A549 (cell line): Measurements from ENCODE around the gene ARL5C. TPM values are rescaled to one million over a fixed set of nuclear protein-coding genes. Genes with fewer than 3 reads are reported as not detected.

Source experiments
- ATAC-seq, 2 experiments: fragments of 200-7000 bp in 1 of 2; fragments of >200 bp in 1 of 2; cut with Nextera tagmentation in 1 of 2; cut with Tn5 transposase in 1 of 2; 3 replicates each; pipeline versions ENCODE4 v1.8.0 to v1.9.1; 2018 to 2020; ENCODE audit warnings: mild to moderate bottlenecking in 1 of 2, moderate library complexity in 1 of 2
- CTCF ChIA-PET: fragments of 300-600 bp; sonication (Branson Sonifier 250); formaldehyde crosslinking; extraction: SDS; loops from one replicate; lab custom pipeline; 2021; ENCODE audit warnings: antibody characterized with exemption, inconsistent platforms; lab: Yijun Ruan, JAX
- POLR2A ChIA-PET: fragments of 350-600 bp; formaldehyde crosslinking; extraction: SDS; loops from one replicate; lab custom pipeline; 2021; ENCODE audit warnings: antibody characterized with exemption, inconsistent platforms; lab: Yijun Ruan, JAX
- DNase-seq, 2 experiments: peaks; one replicate each; pipeline versions ENCODE4 v3.0.0 to v3.0.0-alpha.2; 2011 to 2016; ENCODE audit warnings: low read depth in 1 of 2, low spot score in 1 of 2
- FAIRE-seq: peaks from 2 replicates; lab custom pipeline; 2011; peaks lifted over from hg19 to GRCh38; lab: Jason Lieb, UNC
- H3K27ac ChIP-seq, 2 experiments: fragments of >200 bp; sonication (Bioruptor Twin); formaldehyde crosslinking; 3 replicates each; pipeline ENCODE4 v1.5.1; 2016 to 2017
- H3K4me1 ChIP-seq: fragments of >200 bp; sonication (Bioruptor Twin); formaldehyde crosslinking; 3 replicates; pipeline ENCODE4 v1.6.1; 2016
- H3K4me2 ChIP-seq: fragments of >200 bp; sonication (Bioruptor Twin); formaldehyde crosslinking; 3 replicates; pipeline ENCODE4 v1.6.1; 2016
- H3K4me3 ChIP-seq: fragments of >200 bp; sonication (Bioruptor Twin); formaldehyde crosslinking; 3 replicates; pipeline ENCODE4 v1.5.1; 2016
- H3K9me3 ChIP-seq: fragments of >200 bp; sonication (Bioruptor Twin); formaldehyde crosslinking; 3 replicates; pipeline ENCODE4 v1.6.1; 2016
- BHLHE40 ChIP-seq: IDR thresholded peaks from 2 replicates; pipeline ENCODE4 v1.6.1; 2012; ENCODE audit warnings: low read depth, low read length, inconsistent platforms
- CBX2 ChIP-seq: fragments of 200-600 bp; sonication (generic); IDR thresholded peaks from 2 replicates; pipeline ENCODE4 v1.6.1; 2016; ENCODE audit warnings: low read depth, mild to moderate bottlenecking, borderline replicate concordance
- CBX8 ChIP-seq: fragments of 200-600 bp; sonication (generic); IDR thresholded peaks from 2 replicates; pipeline ENCODE4 v1.6.1; 2016
- CHD4 ChIP-seq: fragments of 200-600 bp; sonication (generic); IDR thresholded peaks from 2 replicates; pipeline ENCODE4 v1.6.1; 2016; ENCODE audit warnings: antibody characterized with exemption, mild to moderate bottlenecking, borderline replicate concordance
- EHF ChIP-seq: fragments of 250-450 bp; sonication (Bioruptor Pico); IDR thresholded peaks from 2 replicates; pipeline ENCODE4 v1.5.0; 2020; ENCODE audit warnings: mild to moderate bottlenecking
- FOSB ChIP-seq: fragments of 250-450 bp; sonication (Bioruptor Pico); IDR thresholded peaks from 2 replicates; pipeline ENCODE4 v1.5.0; 2020; ENCODE audit warnings: mild to moderate bottlenecking, moderate library complexity
- GATA3 ChIP-seq: IDR thresholded peaks from 2 replicates; pipeline ENCODE4 v1.6.1; 2012; ENCODE audit warnings: borderline replicate concordance
- HOXB13 ChIP-seq: fragments of 250-450 bp; sonication (Bioruptor Pico); IDR thresholded peaks from 2 replicates; pipeline ENCODE4 v1.5.0; 2020; ENCODE audit warnings: low read depth, mild to moderate bottlenecking, moderate library complexity
- JUNB ChIP-seq: fragments of >200 bp; sonication (Bioruptor Twin); formaldehyde crosslinking; IDR thresholded peaks from 2 replicates; pipeline ENCODE4 v1.6.1; 2016
- KDM5A ChIP-seq: fragments of 200-600 bp; sonication (generic); IDR thresholded peaks from 2 replicates; pipeline ENCODE4 v1.6.1; 2016; ENCODE audit warnings: antibody characterized with exemption, mild to moderate bottlenecking
- MAZ ChIP-seq: fragments of 150-350 bp; IDR thresholded peaks from 2 replicates; pipeline ENCODE4 v1.6.1; 2014; ENCODE audit warnings: antibody characterized with exemption, low read depth, low read length, borderline replicate concordance
- MYC ChIP-seq: IDR thresholded peaks from 2 replicates; pipeline ENCODE4 v1.6.1; 2012; ENCODE audit warnings: mild to moderate bottlenecking, inconsistent platforms, low read length, improper control_type of control experiment, borderline replicate concordance
- NFE2L2 ChIP-seq: fragments of 150-350 bp; conservative IDR thresholded peaks from 2 replicates; pipeline ENCODE4 v1.6.1; 2014; ENCODE audit warnings: low read length
- NPAS2 ChIP-seq: fragments of 250-450 bp; sonication (Bioruptor Pico); IDR thresholded peaks from 2 replicates; pipeline ENCODE4 v1.8.0; 2022; ENCODE audit warnings: mild to moderate bottlenecking, moderate library complexity, borderline replicate concordance
- RAD21 ChIP-seq, 2 experiments: fragments of >200 bp in 1 of 2; sonication (Bioruptor Twin) in 1 of 2; formaldehyde crosslinking in 1 of 2; IDR thresholded peaks in 1 of 2; conservative IDR thresholded peaks in 1 of 2; 2 replicates in 1 of 2; 3 replicates in 1 of 2; pipeline ENCODE4 v1.6.1; 2012 to 2018; ENCODE audit warnings: inconsistent platforms in 1 of 2
- SREBF2 ChIP-seq: fragments of 450-650 bp; IDR thresholded peaks from 2 replicates; pipeline ENCODE4 v1.6.1; 2014; ENCODE audit warnings: mild to moderate bottlenecking, moderate library complexity
- ZC3H11A ChIP-seq: fragments of 450-650 bp; IDR thresholded peaks from 2 replicates; pipeline ENCODE4 v1.6.1; 2014; ENCODE audit warnings: antibody characterized with exemption, mild to moderate bottlenecking
- ZFP36 ChIP-seq: fragments of 450-650 bp; IDR thresholded peaks from 2 replicates; pipeline ENCODE4 v1.6.1; 2014; ENCODE audit warnings: borderline replicate concordance; ENCODE audit not compliant: partially characterized antibody
- ZNF302 ChIP-seq: fragments of 250-450 bp; sonication (Bioruptor Pico); IDR thresholded peaks from 2 replicates; pipeline ENCODE4 v1.9.0; 2021; ENCODE audit warnings: inconsistent platforms, mild to moderate bottlenecking, moderate library complexity
- WGBS: methylation state at CpG from one replicate; pipeline ENCODE4 v1.1.6; 2017; ENCODE audit errors: missing lambda C conversion rate; 5-methylcytosine and 5-hydroxymethylcytosine counted together
- polyA plus RNA-seq, 4 experiments: library from polyadenylated mRNA; depleted of rRNA in 3 of 4; stranded (reverse); fragments of >200 nt; fragmentation: RNase III in 1 of 4; extraction: RNeasy Plus Mini Kit Qiagen cat#74134 plus additional on column Dnase treatment in 1 of 4; gene quantifications; 2 replicates in 3 of 4; 3 replicates in 1 of 4; pipeline ENCODE4 v1.2.3, GENCODE V29; 2011 to 2017
- TF ChIP-seq, protein P1 (sequence below): fragments of >200 bp; sonication (Bioruptor Twin); formaldehyde crosslinking; IDR thresholded peaks from 3 replicates; pipeline ENCODE4 v1.5.1; 2016
- TF ChIP-seq, protein P2 (sequence below): fragments of 450-650 bp; IDR thresholded peaks from 2 replicates; pipeline ENCODE4 v1.6.1; 2014; ENCODE audit warnings: antibody characterized with exemption
- TF ChIP-seq, protein P3 (sequence below): IDR thresholded peaks from 2 replicates; pipeline ENCODE4 v1.6.1; 2012; ENCODE audit warnings: low read depth, borderline replicate concordance
- TF ChIP-seq, protein P4 (sequence below): fragments of >200 bp; sonication (Bioruptor Twin); formaldehyde crosslinking; IDR thresholded peaks from 2 replicates; pipeline ENCODE4 v1.6.1; 2016
- TF ChIP-seq, protein P5 (sequence below): IDR thresholded peaks from 2 replicates; pipeline ENCODE4 v1.6.1; 2012

Gene ARL5C
- polyA plus RNA-seq, 2 of the 4 experiments (the other 2 are of a cell fraction) = not detected

DNA sequence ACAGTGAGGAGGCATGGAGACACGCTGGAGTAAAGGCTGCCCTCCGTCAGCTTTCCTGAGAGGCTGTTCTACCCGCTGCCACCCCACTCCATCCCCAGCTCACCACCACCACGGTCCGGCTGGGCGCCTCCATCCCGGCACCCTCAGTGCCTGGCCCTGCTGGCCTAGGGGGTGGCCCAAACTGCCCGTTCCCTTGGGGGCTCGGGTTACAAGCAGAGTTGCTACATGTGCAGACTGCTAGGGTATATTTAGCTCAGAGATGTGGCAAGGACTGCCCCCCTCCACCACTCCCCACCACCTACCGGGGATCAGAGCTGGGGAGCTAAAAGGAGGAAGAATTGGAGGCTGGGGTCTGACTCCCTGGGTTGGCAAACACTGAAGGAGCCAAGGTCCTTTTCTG, 27.4 kb upstream of the ARL5C start (continued):
- TF ChIP-seq, protein P1, sequence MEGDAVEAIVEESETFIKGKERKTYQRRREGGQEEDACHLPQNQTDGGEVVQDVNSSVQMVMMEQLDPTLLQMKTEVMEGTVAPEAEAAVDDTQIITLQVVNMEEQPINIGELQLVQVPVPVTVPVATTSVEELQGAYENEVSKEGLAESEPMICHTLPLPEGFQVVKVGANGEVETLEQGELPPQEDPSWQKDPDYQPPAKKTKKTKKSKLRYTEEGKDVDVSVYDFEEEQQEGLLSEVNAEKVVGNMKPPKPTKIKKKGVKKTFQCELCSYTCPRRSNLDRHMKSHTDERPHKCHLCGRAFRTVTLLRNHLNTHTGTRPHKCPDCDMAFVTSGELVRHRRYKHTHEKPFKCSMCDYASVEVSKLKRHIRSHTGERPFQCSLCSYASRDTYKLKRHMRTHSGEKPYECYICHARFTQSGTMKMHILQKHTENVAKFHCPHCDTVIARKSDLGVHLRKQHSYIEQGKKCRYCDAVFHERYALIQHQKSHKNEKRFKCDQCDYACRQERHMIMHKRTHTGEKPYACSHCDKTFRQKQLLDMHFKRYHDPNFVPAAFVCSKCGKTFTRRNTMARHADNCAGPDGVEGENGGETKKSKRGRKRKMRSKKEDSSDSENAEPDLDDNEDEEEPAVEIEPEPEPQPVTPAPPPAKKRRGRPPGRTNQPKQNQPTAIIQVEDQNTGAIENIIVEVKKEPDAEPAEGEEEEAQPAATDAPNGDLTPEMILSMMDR = no peak
- TF ChIP-seq CBX8 = no peak
- TF ChIP-seq, protein P2, sequence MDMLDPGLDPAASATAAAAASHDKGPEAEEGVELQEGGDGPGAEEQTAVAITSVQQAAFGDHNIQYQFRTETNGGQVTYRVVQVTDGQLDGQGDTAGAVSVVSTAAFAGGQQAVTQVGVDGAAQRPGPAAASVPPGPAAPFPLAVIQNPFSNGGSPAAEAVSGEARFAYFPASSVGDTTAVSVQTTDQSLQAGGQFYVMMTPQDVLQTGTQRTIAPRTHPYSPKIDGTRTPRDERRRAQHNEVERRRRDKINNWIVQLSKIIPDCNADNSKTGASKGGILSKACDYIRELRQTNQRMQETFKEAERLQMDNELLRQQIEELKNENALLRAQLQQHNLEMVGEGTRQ = no peak
- TF ChIP-seq RAD21 (conservative IDR thresholded peaks at IDR 0.05 in 1 of 2, IDR thresholded peaks at IDR 0.05 in 1 of 2) = no peak
- TF ChIP-seq ZFP36 = no peak
- no peak for TF ChIP-seq ZC3H11A
- no peak for TF ChIP-seq BHLHE40
- no peak for TF ChIP-seq SREBF2

DNA sequence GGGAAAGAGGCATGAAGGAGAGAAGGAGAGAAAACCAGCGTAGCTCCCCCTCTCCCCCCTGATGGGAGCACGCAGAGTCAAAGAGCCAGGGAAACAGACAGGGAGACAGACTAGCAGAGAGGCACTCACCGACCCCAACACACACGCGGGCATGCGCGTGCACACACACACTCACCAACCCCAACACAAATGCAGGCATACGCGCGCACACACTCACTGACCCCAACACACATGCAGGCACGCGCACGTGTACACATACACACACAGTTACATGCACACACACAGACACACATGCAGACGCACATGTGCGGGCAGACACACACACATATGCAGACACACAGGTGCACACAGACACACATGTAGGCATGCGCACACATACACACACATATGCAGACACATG, 26.9 kb upstream of the ARL5C start:
- WGBS = 95% methylated on average over 16 of the region's 16 CpGs
- CTCF ChIA-PET = interaction anchor here (0.5 to 31.5 kb wide), 9 partner anchors 10 to 210 kb away, joined by 3 to 1140 read pairs (median 8); no protein-coding TSS in a partner anchor
- POLR2A ChIA-PET = no interaction called here
- no peak for FAIRE-seq
- no peak overlapping the region for H3K27ac ChIP-seq
- H3K4me1 ChIP-seq = peaks cover 26% of the 10 kb centered on the region
- no peaks in the 10 kb centered on the region for H3K9me3 ChIP-seq
- TF ChIP-seq, protein P3, sequence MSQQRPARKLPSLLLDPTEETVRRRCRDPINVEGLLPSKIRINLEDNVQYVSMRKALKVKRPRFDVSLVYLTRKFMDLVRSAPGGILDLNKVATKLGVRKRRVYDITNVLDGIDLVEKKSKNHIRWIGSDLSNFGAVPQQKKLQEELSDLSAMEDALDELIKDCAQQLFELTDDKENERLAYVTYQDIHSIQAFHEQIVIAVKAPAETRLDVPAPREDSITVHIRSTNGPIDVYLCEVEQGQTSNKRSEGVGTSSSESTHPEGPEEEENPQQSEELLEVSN = no peak
- no peak for TF ChIP-seq KDM5A
- no peak for TF ChIP-seq MYC
- no peak for TF ChIP-seq ZNF302
- no peak for TF ChIP-seq RAD21 (conservative IDR thresholded peaks at IDR 0.05 in 1 of 2, IDR thresholded peaks at IDR 0.05 in 1 of 2)
- no peak for TF ChIP-seq HOXB13 (CRISPR knock-in tag)
- TF ChIP-seq, protein P4, sequence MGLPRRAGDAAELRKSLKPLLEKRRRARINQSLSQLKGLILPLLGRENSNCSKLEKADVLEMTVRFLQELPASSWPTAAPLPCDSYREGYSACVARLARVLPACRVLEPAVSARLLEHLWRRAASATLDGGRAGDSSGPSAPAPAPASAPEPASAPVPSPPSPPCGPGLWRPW = no peak
- TF ChIP-seq, protein P2 = no peak
- TF ChIP-seq, protein P5, sequence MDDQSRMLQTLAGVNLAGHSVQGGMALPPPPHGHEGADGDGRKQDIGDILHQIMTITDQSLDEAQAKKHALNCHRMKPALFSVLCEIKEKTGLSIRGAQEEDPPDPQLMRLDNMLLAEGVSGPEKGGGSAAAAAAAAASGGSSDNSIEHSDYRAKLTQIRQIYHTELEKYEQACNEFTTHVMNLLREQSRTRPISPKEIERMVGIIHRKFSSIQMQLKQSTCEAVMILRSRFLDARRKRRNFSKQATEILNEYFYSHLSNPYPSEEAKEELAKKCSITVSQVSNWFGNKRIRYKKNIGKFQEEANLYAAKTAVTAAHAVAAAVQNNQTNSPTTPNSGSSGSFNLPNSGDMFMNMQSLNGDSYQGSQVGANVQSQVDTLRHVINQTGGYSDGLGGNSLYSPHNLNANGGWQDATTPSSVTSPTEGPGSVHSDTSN = no peak
- TF ChIP-seq CBX2 = no peak
- TF ChIP-seq CHD4 = no peak
- TF ChIP-seq JUNB = no peak
- no peak for TF ChIP-seq MAZ
- TF ChIP-seq EHF = no peak
- TF ChIP-seq NPAS2 (CRISPR knock-in tag) = no peak
- no peak for TF ChIP-seq GATA3
- no peak for TF ChIP-seq FOSB (CRISPR knock-in tag)
- TF ChIP-seq NFE2L2 = no peak
- H3K4me2 ChIP-seq = no peak overlapping the region
- no peak overlapping the region for H3K4me3 ChIP-seq
- no peak for DNase-seq
- ATAC-seq = no peak
